ENCODE results near the gene CAMK2A. TPM values are rescaled to one million over a fixed set of nuclear protein-coding genes. Genes with fewer than 3 reads are reported as not detected.

Gene CAMK2A
- total and polyA plus RNA-seq, 2 donors (not counting 3 experiments of a cell fraction or from before 2014, with no cell fraction given), result not detected

- no peak overlapping the region for H3K4me2 ChIP-seq (ENCODE audit: insufficient read depth, low read length)
- no peaks in the 10 kb centered on the region for H3K79me2 ChIP-seq (ENCODE audit: control insufficient read depth, insufficient read depth, low read length)
- BruUV-seq (replicated peaks), result no TSS peak
- H3K4me1 ChIP-seq (ENCODE audit: control insufficient read depth, extremely low read depth, insufficient read depth, low read length), result no peaks in the 10 kb centered on the region
- FAIRE-seq (no peak), DNase-seq (ENCODE audit: low read depth, low spot score) (no peak)
- H4K20me1 ChIP-seq (replicated peaks; ENCODE audit: control insufficient read depth, extremely low read depth, insufficient read depth, low read length), result no peaks in the 10 kb centered on the region
- no peaks in the 10 kb centered on the region for H3K9me1 ChIP-seq (replicated peaks; ENCODE audit: control insufficient read depth, extremely low read depth, insufficient read depth, low read length)
- ChIA-PET POLR2A (no interaction called here), CTCF (interaction anchor here (1.8 kb wide), 1 partner anchor 23 kb away, joined by 3 read pairs; no protein-coding TSS in a partner anchor)
- TF ChIP-seq CTCF (IDR thresholded peaks at IDR 0.05; ENCODE audit: extremely low read depth in 1 of 2, insufficient read depth in 1 of 2, low read depth in 1 of 2, low read length in 2 of 2), result no peak
- TF ChIP-seq MYC (IDR thresholded peaks at IDR 0.05; ENCODE audit: low read depth, low read length), result no peak
- no peak for TF ChIP-seq EZH2 (IDR thresholded peaks at IDR 0.05; ENCODE audit: borderline replicate concordance, low read depth, low read length, severe bottlenecking)
- no peak for TF ChIP-seq FOS (IDR thresholded peaks at IDR 0.05; ENCODE audit: borderline replicate concordance, insufficient read depth, low read length)
- TF ChIP-seq MAX (IDR thresholded peaks at IDR 0.05; ENCODE audit: insufficient read depth, insufficient read length), result no peak
- TF ChIP-seq POLR2A (IDR thresholded peaks at IDR 0.05; ENCODE audit: low read depth, low read length), result no peak
- no peak for TF ChIP-seq POLR2AphosphoS5 (IDR thresholded peaks at IDR 0.05; ENCODE audit: insufficient read depth, low read depth, low read length)
- no peak for TF ChIP-seq JUN (IDR thresholded peaks at IDR 0.05; ENCODE audit: borderline replicate concordance, insufficient read depth, insufficient read length, low read depth)
- TF ChIP-seq GATA2 (IDR thresholded peaks at IDR 0.05; ENCODE audit: insufficient read depth, insufficient read length, low read depth, low read length), result no peak
- intact Hi-C loops (cut with micrococcal nuclease) (no loop called here), dilution Hi-C loops (cut with MboI; ENCODE audit: extremely low pct_ligation_motif_present, low sequenced_read_pairs) (no loop called here)
- H3K9me3 ChIP-seq (replicated peaks; ENCODE audit: control insufficient read depth, insufficient read depth, low read length), result no peaks in the 10 kb centered on the region
- H3K36me3 ChIP-seq (ENCODE audit: control insufficient read depth in 2 of 2, extremely low read depth in 1 of 2, insufficient read depth in 2 of 2, low read length in 2 of 2), result no peaks in the 10 kb centered on the region
- no peak overlapping the region for H3K4me3 ChIP-seq (replicated peaks in 1 of 3; ENCODE audit: insufficient read depth in 1 of 3, low read depth in 1 of 3, low read length in 3 of 3)
- no peak overlapping the region for H2AFZ ChIP-seq (ENCODE audit: low read depth, low read length)
- H3K9ac ChIP-seq (replicated peaks; ENCODE audit: extremely low read depth, insufficient read depth, low read length), result no peak overlapping the region
- no peak overlapping the region for H3K27ac ChIP-seq (ENCODE audit: insufficient read depth, low read depth, low read length)
- H3K27me3 ChIP-seq (ENCODE audit: control insufficient read depth in 2 of 2, insufficient read depth in 2 of 2, low read length in 2 of 2), result peaks cover 4 to 9% of the 10 kb centered on the region in 2 experiments
Measured at GRCh38 chr5:150310246-150310645, 20.7 kb upstream of the CAMK2A start.

Data from endothelial cell of umbilical vein (primary cell).